ENCODE results near the gene CLNK. TPM values are rescaled to one million over a fixed set of nuclear protein-coding genes. Genes with fewer than 3 reads are reported as not detected.

CLNK gene
- total and polyA plus RNA-seq, 7 donors, result 0.44 TPM; not detected in 6

- Histone ChIP-seq H3K36me3 (no peaks in the 10 kb centered on the region), H3K4me1 (no peaks in the 10 kb centered on the region), H3K27me3 (no peaks in the 10 kb centered on the region), H3K27ac (no peak overlapping the region), H3K9me3 (no peaks in the 10 kb centered on the region), H3K4me3 (no peak overlapping the region)
- no peak for DNase-seq
- TF ChIP-seq CTCF (IDR thresholded peaks at IDR 0.05) (no peak), EP300 (IDR thresholded peaks at IDR 0.05) (no peak), POLR2AphosphoS5 (IDR thresholded peaks at IDR 0.05) (no peak), POLR2A (IDR thresholded peaks at IDR 0.05) (no peak)
- WGBS, 2 donors, result 20 to 71% methylated on average over 1 of the region's 1 CpG
- intact Hi-C loops (cut with DNase I), result no loop called here
These were observed 13.6 kb upstream of the CLNK start for GRCh38 chr4:10698172-10698571.

GRCh38 chr4:10697086-10697485 lies 12.5 kb upstream of the CLNK start:
- Histone ChIP-seq H3K36me3 (no peaks in the 10 kb centered on the region), H3K27me3 (no peaks in the 10 kb centered on the region), H3K4me1 (no peaks in the 10 kb centered on the region), H3K9me3 (no peaks in the 10 kb centered on the region), H3K27ac (no peak overlapping the region), H3K4me3 (no peak overlapping the region)
- no peak for TF ChIP-seq CTCF (IDR thresholded peaks at IDR 0.05)
- TF ChIP-seq POLR2A (IDR thresholded peaks at IDR 0.05), result no peak
- TF ChIP-seq POLR2AphosphoS5 (IDR thresholded peaks at IDR 0.05), result no peak
- TF ChIP-seq EP300 (IDR thresholded peaks at IDR 0.05), result no peak
- intact Hi-C loops (cut with DNase I), result no loop called here
- 39 to 72% methylated on average over 5 of the region's 5 CpGs for WGBS, 2 donors
- no peak for DNase-seq

GRCh38 chr4:10696253-10696652 lies 11.7 kb upstream of the CLNK start:
- TF ChIP-seq POLR2A (IDR thresholded peaks at IDR 0.05) (no peak), EP300 (IDR thresholded peaks at IDR 0.05) (no peak), CTCF (IDR thresholded peaks at IDR 0.05) (no peak), POLR2AphosphoS5 (IDR thresholded peaks at IDR 0.05) (no peak)
- Histone ChIP-seq H3K27ac (no peak overlapping the region), H3K4me1 (no peaks in the 10 kb centered on the region), H3K27me3 (no peaks in the 10 kb centered on the region), H3K36me3 (no peaks in the 10 kb centered on the region), H3K4me3 (no peak overlapping the region), H3K9me3 (no peaks in the 10 kb centered on the region)
- WGBS, 2 donors, result 88 to 91% methylated on average over 4 of the region's 4 CpGs
- no peak for DNase-seq
- intact Hi-C loops (cut with DNase I), result no loop called here

- 17 to 77% methylated on average over 1 of the region's 1 CpG for WGBS, 2 donors
- Histone ChIP-seq H3K36me3 (no peaks in the 10 kb centered on the region), H3K4me1 (peaks cover 0 to 2% (median 0%) of the 10 kb centered on the region in 4 donors), H3K27ac (no peak overlapping the region), H3K4me3 (no peak overlapping the region), H3K27me3 (no peaks in the 10 kb centered on the region), H3K9me3 (no peaks in the 10 kb centered on the region)
- no peak for DNase-seq
- TF ChIP-seq POLR2A (IDR thresholded peaks at IDR 0.05), result no peak
- TF ChIP-seq EP300 (IDR thresholded peaks at IDR 0.05), result no peak
- no peak for TF ChIP-seq POLR2AphosphoS5 (IDR thresholded peaks at IDR 0.05)
- TF ChIP-seq CTCF (IDR thresholded peaks at IDR 0.05), result no peak
- intact Hi-C loops (cut with DNase I), result no loop called here
These were observed 10.3 kb upstream of the CLNK start for GRCh38 chr4:10694828-10695209.

GRCh38 chr4:10694151-10694827 lies 9.7 kb upstream of the CLNK start:
- WGBS, 2 donors, result 31 to 73% methylated on average over 6 of the region's 6 CpGs
- H3K27ac ChIP-seq, result no peak overlapping the region
- intact Hi-C loops (cut with DNase I), result no loop called here

More at GRCh38 chr4:10694151-10694827, 9.7 kb upstream of the CLNK start:
- Histone ChIP-seq H3K9me3 (no peaks in the 10 kb centered on the region), H3K36me3 (no peaks in the 10 kb centered on the region), H3K4me1 (peaks cover 0 to 8% (median 0%) of the 10 kb centered on the region in 4 donors), H3K4me3 (no peak overlapping the region), H3K27me3 (no peaks in the 10 kb centered on the region)
- DNase-seq, result no peak
- TF ChIP-seq POLR2A (IDR thresholded peaks at IDR 0.05) (no peak), CTCF (IDR thresholded peaks at IDR 0.05) (no peak), EP300 (IDR thresholded peaks at IDR 0.05) (no peak), POLR2AphosphoS5 (IDR thresholded peaks at IDR 0.05) (no peak)
